CD4-positive, alpha-beta T cell treated with Interferon alpha-2 for 1 hour (primary cell): ENCODE results near the gene MMGT1.
"Not testable (repeated sequence)": the region's sequence is repeated elsewhere in the genome, so short reads cannot be mapped to it uniquely, and the experiment has no call there.

ENCODE experiments used
- DNase-seq, 2 donors: peaks; one replicate each; pipeline ENCODE4 v3.0.0-alpha.2; 2020 to 2022

Gene MMGT1

DNA sequence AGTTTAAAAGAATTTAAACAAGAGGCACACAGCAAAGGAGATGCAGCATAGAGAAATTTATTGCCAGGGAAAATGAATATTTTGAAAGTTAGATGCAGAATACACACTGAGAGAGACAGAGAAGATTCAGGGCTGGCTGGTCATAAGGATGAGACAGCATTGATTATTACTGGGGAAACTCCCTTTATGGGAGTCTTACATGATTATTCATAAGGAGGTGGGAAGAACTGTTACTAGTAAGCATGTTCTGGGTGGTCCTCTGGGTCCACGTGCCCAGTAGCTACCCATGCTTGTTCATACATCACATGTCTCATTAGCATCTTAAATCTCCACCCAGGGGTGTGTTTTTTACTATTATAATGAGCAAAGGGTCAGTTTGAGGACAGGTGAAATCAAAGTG is 53.3 kb downstream of the MMGT1 start:
- DNase-seq: not testable (repeated sequence)

DNA sequence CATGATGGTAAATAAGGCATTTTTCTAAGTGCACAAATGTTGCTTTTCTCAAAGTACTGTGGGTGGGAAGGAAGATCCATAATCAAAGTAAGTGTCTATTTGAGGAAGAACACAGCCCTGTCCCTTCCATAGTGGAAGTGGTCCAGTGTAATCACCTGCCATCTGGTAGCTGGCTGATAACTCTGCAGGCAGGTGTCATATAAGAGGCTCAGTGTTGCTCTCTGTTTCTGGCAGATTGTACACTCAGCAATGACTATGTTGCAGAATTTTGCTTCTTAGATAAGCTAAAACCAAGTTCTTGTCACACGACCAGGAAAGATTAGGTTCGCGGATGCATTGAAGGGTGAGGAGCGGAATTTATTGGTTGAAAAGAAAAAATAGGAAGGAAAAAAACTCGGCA is 59.4 kb downstream of the MMGT1 start:
- no peak for DNase-seq
